Measurements from ENCODE around the gene C3orf22.

DNA sequence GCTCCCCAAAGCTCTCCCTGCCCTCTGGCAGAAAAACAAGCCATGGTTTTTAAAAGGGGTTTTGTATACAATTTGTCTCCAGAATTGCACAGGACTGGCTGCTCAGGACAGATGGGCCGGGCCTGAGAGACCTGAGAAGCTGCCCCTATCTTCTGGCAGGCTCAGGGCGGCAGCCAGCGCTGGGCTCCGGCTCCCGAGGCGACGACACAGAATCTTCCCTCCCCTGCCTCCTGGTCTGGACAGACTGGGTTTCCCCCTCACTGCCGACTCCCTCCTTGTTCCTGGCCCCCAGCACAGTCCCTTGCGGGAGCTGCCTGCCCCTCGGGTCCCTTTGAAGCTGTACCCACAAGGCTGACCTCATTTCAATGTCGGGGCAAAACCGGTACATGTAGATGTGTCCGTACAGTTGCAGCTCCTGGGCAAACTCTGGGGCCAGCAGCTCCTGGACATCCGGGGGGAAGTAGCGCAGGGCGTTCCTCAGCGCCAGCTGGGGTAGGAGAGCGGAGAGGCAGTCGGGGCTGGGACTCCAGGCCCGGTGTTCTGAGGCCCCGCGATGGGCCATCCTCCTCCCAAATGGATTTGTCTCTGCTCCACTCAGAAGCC, 48.3 kb downstream of the C3orf22 start:
- TF ChIP-seq, protein P1, sequence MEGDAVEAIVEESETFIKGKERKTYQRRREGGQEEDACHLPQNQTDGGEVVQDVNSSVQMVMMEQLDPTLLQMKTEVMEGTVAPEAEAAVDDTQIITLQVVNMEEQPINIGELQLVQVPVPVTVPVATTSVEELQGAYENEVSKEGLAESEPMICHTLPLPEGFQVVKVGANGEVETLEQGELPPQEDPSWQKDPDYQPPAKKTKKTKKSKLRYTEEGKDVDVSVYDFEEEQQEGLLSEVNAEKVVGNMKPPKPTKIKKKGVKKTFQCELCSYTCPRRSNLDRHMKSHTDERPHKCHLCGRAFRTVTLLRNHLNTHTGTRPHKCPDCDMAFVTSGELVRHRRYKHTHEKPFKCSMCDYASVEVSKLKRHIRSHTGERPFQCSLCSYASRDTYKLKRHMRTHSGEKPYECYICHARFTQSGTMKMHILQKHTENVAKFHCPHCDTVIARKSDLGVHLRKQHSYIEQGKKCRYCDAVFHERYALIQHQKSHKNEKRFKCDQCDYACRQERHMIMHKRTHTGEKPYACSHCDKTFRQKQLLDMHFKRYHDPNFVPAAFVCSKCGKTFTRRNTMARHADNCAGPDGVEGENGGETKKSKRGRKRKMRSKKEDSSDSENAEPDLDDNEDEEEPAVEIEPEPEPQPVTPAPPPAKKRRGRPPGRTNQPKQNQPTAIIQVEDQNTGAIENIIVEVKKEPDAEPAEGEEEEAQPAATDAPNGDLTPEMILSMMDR (IDR thresholded peaks at IDR 0.05) = no peak
- TF ChIP-seq POLR2A (IDR thresholded peaks at IDR 0.05) (no peak), EP300 (IDR thresholded peaks at IDR 0.05) (no peak), POLR2AphosphoS5 (IDR thresholded peaks at IDR 0.05) (no peak)

All from gastroesophageal sphincter (tissue), 3 donors.